Mesenchymal stem cell (in vitro differentiated cells and primary cell): ENCODE results near the gene PPP1CB.
A peak's percentile ranks its signal among the peaks of the same experiment; 100 is the strongest.

Experiments
- DNase-seq: peaks from one replicate; pipeline ENCODE4 v3.0.0-alpha.2; 2013
- H2AFZ ChIP-seq: one replicate; pipeline ENCODE4 v1.6.1; 2013; ENCODE audit warnings: low read depth, mild to moderate bottlenecking, control low read depth, inconsistent platforms, low read length, moderate library complexity
- H2AK5ac ChIP-seq: 2 replicates; pipeline ENCODE4 v1.6.1; 2013; ENCODE audit warnings: low read length, moderate library complexity, mild to moderate bottlenecking, inconsistent platforms; ENCODE audit not compliant: severe bottlenecking
- H2BK120ac ChIP-seq: one replicate; pipeline ENCODE4 v1.6.1; 2013; ENCODE audit warnings: low read depth, mild to moderate bottlenecking, inconsistent platforms, low read length, moderate library complexity
- H2BK12ac ChIP-seq, 2 experiments: one replicate each; pipeline ENCODE4 v1.6.1; 2013; ENCODE audit warnings: inconsistent platforms in 2 of 2, low read length in 2 of 2, mild to moderate bottlenecking in 2 of 2, moderate library complexity in 2 of 2, control low read depth in 1 of 2
- H2BK15ac ChIP-seq: one replicate; pipeline ENCODE4 v1.6.1; 2013; ENCODE audit warnings: mild to moderate bottlenecking, low read depth, inconsistent platforms; ENCODE audit not compliant: poor library complexity, severe bottlenecking
- H2BK5ac ChIP-seq: 2 replicates; pipeline ENCODE4 v1.6.1; 2013; ENCODE audit warnings: low read depth, mild to moderate bottlenecking, low read length, control low read depth, inconsistent platforms; ENCODE audit not compliant: poor library complexity, severe bottlenecking
- H3K14ac ChIP-seq, 2 experiments: one replicate each; pipeline ENCODE4 v1.6.1; 2013; ENCODE audit warnings: inconsistent platforms in 2 of 2, low read length in 2 of 2, control low read depth in 1 of 2, mild to moderate bottlenecking in 1 of 2, moderate library complexity in 1 of 2
- H3K18ac ChIP-seq, 2 experiments: one replicate each; pipeline ENCODE4 v1.6.1; 2013; ENCODE audit warnings: inconsistent platforms in 2 of 2, low read length in 2 of 2, control low read depth in 1 of 2, low read depth in 1 of 2, mild to moderate bottlenecking in 1 of 2
- H3K23ac ChIP-seq, 2 experiments: one replicate each; pipeline ENCODE4 v1.6.1; 2013; ENCODE audit warnings: inconsistent platforms in 2 of 2, low read length in 2 of 2, mild to moderate bottlenecking in 2 of 2, moderate library complexity in 2 of 2, control low read depth in 1 of 2
- H3K27ac ChIP-seq: 2 replicates; pipeline ENCODE4 v1.5.1; 2013; ENCODE audit warnings: mild to moderate bottlenecking, moderate library complexity, low read length, control low read depth, inconsistent platforms; ENCODE audit not compliant: poor library complexity, severe bottlenecking
- H3K27me3 ChIP-seq, 2 experiments: 2 replicates each; pipeline versions ENCODE4 v1.6.1 to v1.7.0; 2013; ENCODE audit warnings: low read length in 2 of 2, mild to moderate bottlenecking in 2 of 2, moderate library complexity in 2 of 2, control low read depth in 1 of 2, inconsistent platforms in 1 of 2; ENCODE audit not compliant: control insufficient read depth in 1 of 2, insufficient read depth in 1 of 2
- H3K36me3 ChIP-seq, 2 experiments: 2 replicates each; pipeline versions ENCODE4 v1.6.1 to v1.7.0; 2013; ENCODE audit warnings: low read length in 2 of 2, control low read depth in 1 of 2, inconsistent platforms in 1 of 2, low read depth in 1 of 2, mild to moderate bottlenecking in 1 of 2; ENCODE audit not compliant: insufficient read depth in 2 of 2, control insufficient read depth in 1 of 2
- H3K4ac ChIP-seq, 2 experiments: one replicate each; pipeline ENCODE4 v1.6.1; 2013; ENCODE audit warnings: inconsistent platforms in 2 of 2, low read length in 2 of 2, mild to moderate bottlenecking in 2 of 2, moderate library complexity in 2 of 2, control low read depth in 1 of 2, low read depth in 1 of 2
- H3K4me1 ChIP-seq: 2 replicates; pipeline ENCODE4 v1.6.1; 2013; ENCODE audit warnings: low read depth, low read length, control low read depth; ENCODE audit not compliant: control insufficient read depth, insufficient read depth
- H3K4me2 ChIP-seq: 2 replicates; pipeline ENCODE4 v1.6.1; 2013; ENCODE audit warnings: low read length, mild to moderate bottlenecking, inconsistent platforms; ENCODE audit not compliant: poor library complexity, severe bottlenecking
- H3K4me3 ChIP-seq, 2 experiments: 2 replicates each; pipeline versions ENCODE4 v1.5.1 to v1.7.0; 2013; ENCODE audit warnings: low read length in 2 of 2, mild to moderate bottlenecking in 2 of 2, control low read depth in 1 of 2, low read depth in 1 of 2; ENCODE audit not compliant: insufficient read depth in 1 of 2
- H3K79me1 ChIP-seq: replicated peaks from 2 replicates; pipeline ENCODE4 v1.6.1; 2013; ENCODE audit warnings: mild to moderate bottlenecking, control low read depth, low read length, inconsistent platforms; ENCODE audit not compliant: poor library complexity, severe bottlenecking
- H3K9ac ChIP-seq: 2 replicates; pipeline ENCODE4 v1.7.0; 2013; ENCODE audit warnings: mild to moderate bottlenecking, low read length, moderate library complexity
- H3K9me3 ChIP-seq: 2 replicates; pipeline ENCODE4 v1.7.0; 2013; ENCODE audit warnings: mild to moderate bottlenecking, low read length; ENCODE audit not compliant: control insufficient read depth
- H4K8ac ChIP-seq: one replicate; pipeline ENCODE4 v1.6.1; 2013; ENCODE audit warnings: inconsistent platforms, mild to moderate bottlenecking, low read length, moderate library complexity
- H4K91ac ChIP-seq: one replicate; pipeline ENCODE4 v1.6.1; 2013; ENCODE audit warnings: mild to moderate bottlenecking, low read length, inconsistent platforms
- WGBS: methylation state at CpG from one replicate; pipeline ENCODE4 v1.1.7; 2013; ENCODE audit warnings: mixed read lengths; 5-methylcytosine and 5-hydroxymethylcytosine counted together

The PPP1CB gene

DNA sequence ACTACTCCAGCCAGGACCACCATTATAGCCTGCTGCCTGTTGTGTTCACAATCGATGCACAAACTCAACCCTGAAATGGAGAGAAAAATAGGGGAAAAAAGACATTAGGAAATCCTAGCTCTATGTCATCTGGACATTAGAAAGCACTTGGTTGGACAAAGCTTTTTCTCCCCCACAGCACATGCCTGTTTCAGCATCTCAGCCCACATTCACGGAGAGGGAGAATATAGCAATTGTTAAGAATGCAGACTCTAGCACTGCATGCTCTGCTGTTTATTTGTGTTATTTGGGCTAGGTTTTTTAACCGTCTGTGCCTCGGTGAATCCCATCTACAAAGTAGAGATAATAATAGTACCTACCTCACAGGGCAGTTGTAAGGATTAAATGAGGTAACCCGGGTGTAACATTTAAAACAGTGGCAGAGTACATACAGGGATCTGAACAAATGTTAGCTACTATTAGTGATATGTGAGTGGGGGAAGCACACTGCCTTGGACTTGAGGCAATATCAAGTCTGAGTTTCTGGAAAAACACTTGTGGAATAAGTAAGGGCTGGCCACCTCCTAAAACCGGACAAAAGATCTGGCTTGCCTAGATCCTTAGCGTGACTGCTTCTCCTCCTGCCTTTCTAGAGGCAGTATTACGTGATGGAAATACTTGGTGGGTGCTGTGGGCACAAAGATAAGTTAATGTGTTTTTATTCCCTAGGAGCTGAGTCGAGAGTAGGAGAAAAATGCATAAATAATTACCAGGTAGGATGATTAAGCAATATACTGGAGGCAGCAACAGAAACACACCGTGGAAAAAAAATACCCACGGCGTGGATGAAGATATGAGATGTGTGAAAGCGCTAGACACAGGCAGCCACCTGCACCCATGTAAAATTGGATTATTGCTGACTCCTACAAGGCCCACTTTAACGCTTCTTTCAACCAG lies 1.0 kb upstream of the PPP1CB start:
- H2BK12ac ChIP-seq: peak overlapping the region in 1 of 2 experiments; percentile 84
- H3K4me2 ChIP-seq: peak overlapping the region; percentile 92
- H3K18ac ChIP-seq: peak overlapping the region in 1 of 2 experiments; percentile 92
- H3K9ac ChIP-seq: peak overlapping the region; percentile 97
- H3K27ac ChIP-seq: peak overlapping the region; percentile 98
- H3K23ac ChIP-seq: peak overlapping the region in 1 of 2 experiments; percentile 81
- H2AFZ ChIP-seq: no peak overlapping the region
- no peaks in the 10 kb centered on the region for H3K79me1 ChIP-seq
- H2AK5ac ChIP-seq: peak overlapping the region; percentile 27
- H3K9me3 ChIP-seq: no peaks in the 10 kb centered on the region
- H3K27me3 ChIP-seq: no peaks in the 10 kb centered on the region
- peak overlapping the region; percentile 90 to 93 for H3K4me3 ChIP-seq
- H4K91ac ChIP-seq: no peak overlapping the region
- peak overlapping the region in 1 of 2 experiments; percentile 85 for H3K4ac ChIP-seq
- no peaks in the 10 kb centered on the region for H3K36me3 ChIP-seq
- peak overlapping the region in 1 of 2 experiments; percentile 86 for H3K14ac ChIP-seq
- H2BK15ac ChIP-seq: no peak overlapping the region
- peak overlapping the region; percentile 94 for H2BK120ac ChIP-seq
- H3K4me1 ChIP-seq: peaks cover 4% of the 10 kb centered on the region
- H4K8ac ChIP-seq: peak overlapping the region; percentile 84
- H2BK5ac ChIP-seq: no peak overlapping the region
- WGBS: 58% methylated on average over 13 of the region's 14 CpGs
- DNase-seq: peak; percentile 65

GRCh38 chr2:28751956-28752630 lies 463 bp downstream of the PPP1CB start:
- under 1% methylated on average over 32 of the region's 78 CpGs for WGBS
- Histone ChIP-seq H3K4ac (peak overlapping the region; percentile 90 to 93), H3K18ac (peak overlapping the region; percentile 89 to 99), H3K27me3 (no peaks in the 10 kb centered on the region), H2AFZ (peak overlapping the region; percentile 54), H3K4me2 (no peak overlapping the region), H3K4me1 (peaks cover 7% of the 10 kb centered on the region), H2AK5ac (peak overlapping the region; percentile 83), H2BK15ac (peak overlapping the region; percentile 87), H3K79me1 (no peaks in the 10 kb centered on the region), H3K14ac (peak overlapping the region; percentile 91 to 93), H2BK5ac (peak overlapping the region; percentile 90), H3K23ac (peak overlapping the region in 1 of 2 experiments; percentile 92), H2BK120ac (peak overlapping the region; percentile 88), H2BK12ac (peak overlapping the region; percentile 69 to 73), H3K36me3 (no peaks in the 10 kb centered on the region), H3K9me3 (no peaks in the 10 kb centered on the region), H3K27ac (peak overlapping the region; percentile 74), H4K91ac (peak overlapping the region; percentile 98), H3K9ac (peak overlapping the region; percentile 97), H4K8ac (peak overlapping the region; percentile 49), H3K4me3 (peak overlapping the region; percentile 90 to 93)
- DNase-seq: no peak

DNA sequence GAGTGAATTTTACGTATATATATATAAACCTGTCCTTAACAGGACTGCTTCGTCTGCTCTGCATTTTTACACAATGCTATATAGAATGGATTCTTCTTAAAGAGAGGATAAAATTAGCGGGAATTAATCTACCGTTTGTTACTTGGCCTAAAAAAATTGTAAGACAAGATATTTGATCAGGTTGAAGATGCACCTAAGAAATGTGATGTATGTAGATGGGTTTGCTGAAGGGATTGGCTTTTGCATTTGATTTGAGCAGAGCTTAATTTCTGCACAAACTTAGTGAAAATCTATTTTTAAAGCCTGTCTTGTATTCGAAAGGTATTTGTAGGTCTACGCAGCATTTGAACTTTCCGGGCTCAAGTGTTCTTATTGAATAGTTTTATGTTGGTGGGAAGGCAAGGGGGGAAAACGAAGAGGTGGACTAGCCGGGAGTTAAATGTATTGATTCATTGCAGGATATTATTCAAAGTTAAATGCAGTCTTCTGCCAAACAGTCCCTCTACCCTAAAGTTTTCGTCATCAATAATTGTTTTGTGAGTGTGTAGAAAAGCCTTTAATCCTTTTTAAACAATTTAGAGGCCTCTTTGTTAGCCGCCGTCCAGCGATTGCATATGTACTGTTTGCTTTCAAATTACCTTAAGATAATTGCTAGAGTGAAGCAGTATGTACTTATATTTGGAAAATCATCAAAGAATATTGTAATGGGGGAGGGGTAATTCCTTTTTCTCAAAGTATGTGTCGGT lies 1.2 kb downstream of the PPP1CB start:
- H3K4me1 ChIP-seq: peaks cover 7% of the 10 kb centered on the region
- no peak overlapping the region for H3K23ac ChIP-seq
- DNase-seq: peak; percentile 27
- peak overlapping the region; percentile 33 for H3K27ac ChIP-seq
- peak overlapping the region; percentile 88 for H2BK120ac ChIP-seq
- under 1% methylated on average over 5 of the region's 14 CpGs for WGBS
- H2AK5ac ChIP-seq: peak overlapping the region; percentile 83
- peak overlapping the region; percentile 42 for H3K4me2 ChIP-seq
- peak overlapping the region; percentile 90 to 93 for H3K4ac ChIP-seq
- peak overlapping the region; percentile 90 for H2BK5ac ChIP-seq
- H3K18ac ChIP-seq: peak overlapping the region; percentile 89 to 99
- no peak overlapping the region for H4K8ac ChIP-seq
- no peaks in the 10 kb centered on the region for H3K36me3 ChIP-seq
- peak overlapping the region; percentile 97 for H3K9ac ChIP-seq
- H3K79me1 ChIP-seq: no peaks in the 10 kb centered on the region
- H3K14ac ChIP-seq: peak overlapping the region in 1 of 2 experiments; percentile 11
- no peaks in the 10 kb centered on the region for H3K9me3 ChIP-seq
- no peaks in the 10 kb centered on the region for H3K27me3 ChIP-seq
- no peak overlapping the region for H2AFZ ChIP-seq
- peak overlapping the region; percentile 90 to 93 for H3K4me3 ChIP-seq
- peak overlapping the region; percentile 87 for H2BK15ac ChIP-seq
- H4K91ac ChIP-seq: no peak overlapping the region
- no peak overlapping the region for H2BK12ac ChIP-seq
